Mesothelial cell of epicardium (in vitro differentiated cells): ENCODE measurements around the gene KLHL18. TPM values are rescaled to one million over a fixed set of nuclear protein-coding genes. Genes with fewer than 3 reads are reported as not detected.
A peak's percentile ranks its signal among the peaks of the same experiment; 100 is the strongest.

ENCODE experiments used
- DNase-seq, 2 experiments: peaks; one replicate each; pipeline ENCODE4 v3.0.0; 2021; ENCODE audit warnings: low spot score in 2 of 2; ENCODE audit not compliant: unreplicated experiment in 2 of 2
- H3K27ac Mint-ChIP-seq: 2 replicates; pipeline ENCODE4 v1.8.0; 2021; ENCODE audit warnings: mixed read lengths
- H3K27me3 Mint-ChIP-seq: 2 replicates; pipeline ENCODE4 v1.8.0; 2021; ENCODE audit warnings: low read depth, mixed read lengths
- H3K36me3 Mint-ChIP-seq: 2 replicates; pipeline ENCODE4 v1.8.0; 2021; ENCODE audit warnings: mixed read lengths
- H3K4me1 Mint-ChIP-seq: 2 replicates; pipeline ENCODE4 v1.8.0; 2021; ENCODE audit warnings: mixed read lengths
- H3K4me3 Mint-ChIP-seq: 2 replicates; pipeline ENCODE4 v1.8.0; 2021; ENCODE audit warnings: mild to moderate bottlenecking, moderate library complexity, mixed read lengths
- H3K9me3 Mint-ChIP-seq: 2 replicates; pipeline ENCODE4 v1.8.0; 2021; ENCODE audit warnings: mixed read lengths
- total RNA-seq: library from RNA; stranded (reverse); gene quantifications from 3 replicates; pipeline ENCODE4 v1.2.1, GENCODE V29; 2021
- TF ChIP-seq, protein P1 (sequence below): fragments of 200-600 bp; sonication (generic); IDR thresholded peaks from one replicate; pipeline ENCODE4 v1.5.0; 2021; ENCODE audit warnings: antibody characterized with exemption; ENCODE audit not compliant: unreplicated experiment

The KLHL18 gene
- total RNA-seq, 1 donor from 2014 or later = 21.9 TPM

DNA sequence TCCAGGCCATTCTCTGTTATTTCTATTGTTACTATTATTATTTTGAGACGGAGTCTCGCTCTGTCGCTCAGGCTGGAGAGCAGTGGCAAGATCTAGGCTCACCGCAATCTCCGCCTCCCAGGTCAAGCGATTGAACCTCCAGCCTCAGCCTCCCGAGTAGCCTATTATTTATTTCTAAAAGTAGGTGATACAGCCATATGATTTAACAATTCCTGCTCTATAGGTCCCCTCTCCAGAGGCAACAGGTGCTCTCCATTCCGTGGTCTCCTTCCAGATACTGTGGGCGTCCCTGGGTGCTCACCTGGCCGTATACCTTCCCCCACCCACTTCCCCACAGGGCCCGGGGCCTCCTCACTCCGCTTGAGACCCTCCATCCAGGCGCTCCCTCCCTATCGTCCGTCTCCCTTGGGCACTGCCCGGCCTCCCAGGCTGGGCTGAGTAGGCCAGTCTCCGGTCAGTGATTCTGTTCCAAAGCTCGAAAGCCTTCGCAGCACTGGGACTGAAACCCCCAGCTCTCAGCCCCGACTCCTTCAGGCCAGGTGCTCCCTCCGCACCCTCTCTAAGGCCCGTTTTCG lies 97.4 kb downstream of the KLHL18 start:
- H3K9me3 Mint-ChIP-seq = no peaks in the 10 kb centered on the region
- H3K4me1 Mint-ChIP-seq = peaks cover 31% of the 10 kb centered on the region
- no peaks in the 10 kb centered on the region for H3K36me3 Mint-ChIP-seq
- no peak for DNase-seq
- TF ChIP-seq, protein P1, sequence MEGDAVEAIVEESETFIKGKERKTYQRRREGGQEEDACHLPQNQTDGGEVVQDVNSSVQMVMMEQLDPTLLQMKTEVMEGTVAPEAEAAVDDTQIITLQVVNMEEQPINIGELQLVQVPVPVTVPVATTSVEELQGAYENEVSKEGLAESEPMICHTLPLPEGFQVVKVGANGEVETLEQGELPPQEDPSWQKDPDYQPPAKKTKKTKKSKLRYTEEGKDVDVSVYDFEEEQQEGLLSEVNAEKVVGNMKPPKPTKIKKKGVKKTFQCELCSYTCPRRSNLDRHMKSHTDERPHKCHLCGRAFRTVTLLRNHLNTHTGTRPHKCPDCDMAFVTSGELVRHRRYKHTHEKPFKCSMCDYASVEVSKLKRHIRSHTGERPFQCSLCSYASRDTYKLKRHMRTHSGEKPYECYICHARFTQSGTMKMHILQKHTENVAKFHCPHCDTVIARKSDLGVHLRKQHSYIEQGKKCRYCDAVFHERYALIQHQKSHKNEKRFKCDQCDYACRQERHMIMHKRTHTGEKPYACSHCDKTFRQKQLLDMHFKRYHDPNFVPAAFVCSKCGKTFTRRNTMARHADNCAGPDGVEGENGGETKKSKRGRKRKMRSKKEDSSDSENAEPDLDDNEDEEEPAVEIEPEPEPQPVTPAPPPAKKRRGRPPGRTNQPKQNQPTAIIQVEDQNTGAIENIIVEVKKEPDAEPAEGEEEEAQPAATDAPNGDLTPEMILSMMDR = no peak
- H3K27ac Mint-ChIP-seq = peak overlapping the region; percentile 100
- peak overlapping the region; percentile 99 for H3K4me3 Mint-ChIP-seq
- H3K27me3 Mint-ChIP-seq = no peaks in the 10 kb centered on the region

DNA sequence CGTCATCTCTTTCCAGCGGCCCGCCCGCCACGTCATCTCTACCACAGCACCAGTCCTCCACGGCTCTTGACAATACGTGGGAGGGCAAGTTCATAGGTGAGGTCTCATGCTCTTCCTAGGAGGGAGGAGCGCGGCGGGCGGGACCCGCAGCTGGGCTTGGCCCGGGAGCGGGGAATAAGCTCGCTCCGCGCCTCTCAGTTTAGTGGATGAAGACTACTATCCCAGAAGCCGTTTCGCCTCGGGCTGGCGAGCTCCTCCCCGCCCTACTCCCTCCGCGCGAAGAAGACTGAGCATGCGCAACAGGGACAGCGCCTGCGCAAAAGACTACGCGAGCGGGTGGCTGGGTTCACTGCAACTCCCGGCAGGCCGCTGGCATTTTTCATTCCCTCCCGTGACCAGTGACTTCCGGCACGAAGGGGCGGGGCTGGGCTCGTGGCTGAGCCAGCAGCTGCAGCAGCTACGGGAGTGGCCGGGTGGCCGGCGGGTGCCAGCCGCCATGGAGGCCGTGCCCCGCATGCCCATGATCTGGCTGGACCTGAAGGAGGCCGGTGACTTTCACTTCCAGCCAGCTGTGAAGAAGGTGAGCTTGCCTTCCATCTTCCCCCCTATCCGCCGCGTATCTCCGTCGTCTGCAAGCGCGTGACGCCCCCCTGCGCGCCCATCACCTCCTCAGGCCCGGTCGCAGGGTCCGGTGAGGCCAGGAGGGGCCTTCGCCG lies 98.0 kb downstream of the KLHL18 start, which contains the start of gene PTPN23:
TSS of gene PTPN23 (plus strand) at position 421 of the 716 bp plus-strand sequence. CDS start at position 497, 76 bp downstream.
- peak; percentile 99 for DNase-seq
- H3K27ac Mint-ChIP-seq = peak within 1 kb of the TSS; percentile 100
- TF ChIP-seq, protein P1 = no peak
- H3K9me3 Mint-ChIP-seq = no peaks in the 10 kb centered on the region
- no peaks in the 10 kb centered on the region for H3K36me3 Mint-ChIP-seq
- H3K4me3 Mint-ChIP-seq = peak within 1 kb of the TSS; percentile 99
- H3K4me1 Mint-ChIP-seq = peaks cover 34% of the 10 kb centered on the region
- no peaks in the 10 kb centered on the region for H3K27me3 Mint-ChIP-seq

DNA sequence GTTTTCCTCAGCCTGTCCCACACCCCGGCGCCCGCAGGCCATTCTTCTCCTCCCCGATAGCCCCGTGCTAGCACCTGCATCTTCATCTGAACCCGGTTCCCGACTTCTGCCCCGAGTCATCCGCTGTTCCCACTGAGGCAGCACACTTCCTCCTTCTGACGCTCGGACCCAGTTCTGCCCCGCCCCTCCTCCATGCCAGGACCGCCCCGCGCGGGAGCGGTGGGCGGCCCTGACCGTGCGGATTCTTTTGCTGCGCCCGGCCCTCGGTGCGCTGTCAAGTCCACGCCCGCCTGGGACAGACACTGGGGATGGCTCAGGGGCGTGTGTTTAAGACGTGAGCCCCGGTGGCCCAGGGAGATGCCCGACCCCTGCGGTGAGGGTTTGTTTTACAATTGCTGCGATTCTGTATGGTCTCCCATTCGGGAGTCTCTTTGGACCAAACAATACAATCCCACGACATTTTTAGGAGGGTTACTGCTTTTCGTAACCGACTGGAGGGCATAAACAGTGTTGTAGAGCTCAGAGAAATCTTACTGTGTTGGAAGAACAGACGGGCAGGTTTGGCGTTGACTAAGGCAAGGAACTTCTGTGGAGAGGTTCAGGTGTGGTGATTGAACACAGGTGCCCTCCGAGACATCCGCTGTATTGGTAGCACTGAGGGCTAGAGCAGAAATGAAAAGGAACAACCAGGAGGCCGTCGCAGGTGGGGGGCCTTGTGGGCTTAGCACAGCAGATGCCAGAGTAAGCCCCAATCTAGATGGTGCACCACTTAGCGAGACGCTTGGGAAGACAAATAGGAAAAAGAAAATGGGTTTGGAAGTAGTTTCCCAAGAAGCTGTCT lies 98.8 kb downstream of the KLHL18 start:
- peak overlapping the region; percentile 100 for H3K27ac Mint-ChIP-seq
- H3K36me3 Mint-ChIP-seq = no peaks in the 10 kb centered on the region
- H3K4me1 Mint-ChIP-seq = peaks cover 35% of the 10 kb centered on the region
- H3K27me3 Mint-ChIP-seq = no peaks in the 10 kb centered on the region
- TF ChIP-seq, protein P1 = no peak
- H3K4me3 Mint-ChIP-seq = peak overlapping the region; percentile 99
- DNase-seq = peak; percentile 71 to 83
- no peaks in the 10 kb centered on the region for H3K9me3 Mint-ChIP-seq

DNA sequence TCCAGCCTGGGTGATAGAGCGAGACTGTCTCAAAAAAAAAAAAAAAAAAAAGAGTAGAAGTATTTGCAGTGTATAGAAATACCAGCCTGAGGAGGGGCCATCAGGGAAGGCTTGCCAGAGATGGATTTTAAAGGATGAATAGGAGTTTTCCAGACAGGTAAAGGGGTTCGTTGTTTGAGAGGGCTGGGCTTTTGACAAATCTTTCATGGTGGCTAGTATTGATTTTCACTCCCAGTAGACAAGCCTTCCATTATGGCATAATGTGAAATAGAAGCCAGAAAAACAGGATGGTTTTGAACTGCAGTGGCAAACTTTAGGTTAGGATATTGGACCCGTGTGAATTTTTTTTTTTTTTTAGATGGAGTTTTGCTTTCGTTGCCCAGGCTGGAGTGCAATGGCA lies 101.7 kb downstream of the KLHL18 start:
- TF ChIP-seq, protein P1 = no peak
- Mint-ChIP-seq H3K4me3 (no peak overlapping the region), H3K9me3 (no peaks in the 10 kb centered on the region), H3K27ac (no peak overlapping the region), H3K27me3 (no peaks in the 10 kb centered on the region), H3K36me3 (peaks cover 3% of the 10 kb centered on the region), H3K4me1 (peaks cover 35% of the 10 kb centered on the region)
- no peak for DNase-seq

DNA sequence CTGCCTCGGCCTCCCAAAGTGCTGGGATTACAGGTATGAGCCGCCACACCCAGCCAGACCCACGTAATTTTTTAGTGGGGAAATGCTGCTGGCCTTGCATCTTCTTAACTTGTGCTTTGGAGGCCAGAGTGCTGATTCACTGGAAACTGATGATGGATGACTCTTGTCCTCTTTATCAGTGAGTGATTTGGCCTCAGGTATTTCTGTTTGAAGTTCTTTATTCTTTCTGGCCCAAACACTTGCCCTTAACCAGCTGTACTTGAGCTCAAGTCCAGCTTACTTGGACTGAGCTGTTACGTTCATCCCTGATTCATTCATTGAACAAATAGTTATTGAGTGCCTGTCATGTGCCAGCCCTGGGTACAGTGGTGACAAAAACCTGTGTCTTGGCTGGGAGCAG lies 102.3 kb downstream of the KLHL18 start:
- TF ChIP-seq, protein P1 = no peak
- peaks cover 3% of the 10 kb centered on the region for H3K36me3 Mint-ChIP-seq
- no peak for DNase-seq
- no peaks in the 10 kb centered on the region for H3K27me3 Mint-ChIP-seq
- peaks cover 30% of the 10 kb centered on the region for H3K4me1 Mint-ChIP-seq
- H3K27ac Mint-ChIP-seq = no peak overlapping the region
- no peaks in the 10 kb centered on the region for H3K9me3 Mint-ChIP-seq
- no peak overlapping the region for H3K4me3 Mint-ChIP-seq
